Superior temporal gyrus (tissue), 1 donor: ENCODE data around the gene ZNF490.
A peak's percentile ranks its signal among the peaks of the same experiment; 100 is the strongest.
"Not testable (repeated sequence)": the region's sequence is repeated elsewhere in the genome, so short reads cannot be mapped to it uniquely, and the experiment has no call there.

Experiments used
- DNase-seq: peaks from one replicate; pipeline ENCODE4 v3.0.0-alpha.2; 2016; ENCODE audit errors: extremely low spot score

The ZNF490 gene

DNA sequence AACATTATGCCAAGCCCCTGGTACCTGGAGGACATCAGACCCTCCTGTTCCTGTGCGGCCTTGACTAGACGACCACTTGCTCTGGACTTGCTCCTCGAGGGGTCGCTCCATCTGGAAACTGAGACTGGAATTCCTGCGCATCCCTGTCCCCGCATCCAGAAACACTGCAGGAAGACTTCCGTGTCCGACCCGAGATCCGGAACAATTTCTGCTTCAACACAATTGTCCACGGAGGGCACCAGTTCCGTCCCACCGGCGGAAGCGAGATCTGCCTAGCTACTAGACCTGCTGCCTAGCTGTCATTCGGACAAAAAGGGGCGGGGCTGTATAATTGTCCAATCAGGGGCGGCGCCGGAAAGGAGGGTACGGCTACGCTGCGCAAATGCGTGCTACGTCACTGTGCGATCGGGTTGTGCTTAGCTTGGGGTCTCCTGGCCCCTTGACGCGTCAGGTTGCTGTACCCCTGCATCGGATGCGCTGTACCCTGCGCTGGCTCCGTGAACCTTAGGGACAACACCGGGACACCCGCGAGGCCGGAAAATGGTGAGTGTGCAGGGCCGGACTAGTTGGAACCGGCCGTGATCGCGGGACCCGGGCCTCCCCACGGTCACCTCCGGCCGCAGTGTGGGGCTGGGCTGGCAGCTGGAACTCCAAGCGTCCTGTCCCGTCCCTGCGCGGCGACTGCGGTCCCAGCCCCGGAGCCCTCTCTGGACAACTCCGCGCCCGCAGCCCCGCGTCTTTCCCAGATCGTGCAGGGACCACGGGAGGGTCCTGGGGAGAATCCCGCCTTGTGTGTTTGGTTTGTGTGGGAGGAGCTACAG lies at the start of gene ZNF490, which contains the start of gene ZNF791:
Gene ZNF490 (minus strand): TSS at position 274 of the 821 bp plus-strand sequence. CDS start 133 bp downstream, at position 141.
Gene ZNF791 (plus strand): TSS at position 381 of the 821 bp plus-strand sequence. CDS start 160 bp downstream, at position 541.
- DNase-seq: peak; percentile 99

- DNase-seq: no peak
Measured at GRCh38 chr19:12657966-12658365, 47.4 kb upstream of the ZNF490 start.

DNA sequence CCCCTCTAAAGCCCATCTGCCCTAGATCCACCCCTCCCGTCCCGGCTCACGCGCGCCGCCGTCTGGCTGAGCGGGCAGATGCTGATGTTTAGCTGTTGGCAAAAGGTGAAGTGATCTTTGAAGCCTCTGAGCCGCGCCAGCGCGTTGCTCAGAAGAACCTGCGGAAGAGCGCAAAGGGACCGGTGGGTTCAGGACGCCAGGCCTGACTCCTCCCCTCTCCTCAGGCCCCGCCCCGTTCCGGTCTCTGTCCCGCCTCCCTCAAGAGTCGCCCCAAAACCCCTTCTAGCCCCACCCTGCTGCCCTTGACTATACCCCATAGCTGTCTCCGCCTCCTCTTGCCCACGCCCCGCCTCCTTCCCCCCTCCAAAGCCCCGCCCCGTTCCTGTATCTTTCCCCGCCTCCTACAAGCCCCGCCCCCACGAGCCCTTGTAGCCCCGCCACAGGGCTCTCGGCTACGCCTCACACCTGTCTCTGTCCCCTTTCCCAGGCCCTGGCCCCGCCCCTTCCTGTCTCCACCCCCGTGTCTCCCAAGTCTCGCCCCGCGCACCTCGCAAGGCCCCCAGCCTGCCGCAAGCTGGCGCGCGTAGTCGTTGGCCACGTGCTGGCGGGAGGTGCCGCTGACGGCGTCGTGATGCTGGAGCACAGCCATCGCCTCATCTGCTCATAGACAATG lies 46.4 kb upstream of the ZNF490 start:
- DNase-seq: no peak

GRCh38 chr19:12655546-12655945 lies 44.9 kb upstream of the ZNF490 start:
- DNase-seq: no peak

- DNase-seq: no peak
Measured at GRCh38 chr19:12652219-12652618, 41.6 kb upstream of the ZNF490 start.

DNA sequence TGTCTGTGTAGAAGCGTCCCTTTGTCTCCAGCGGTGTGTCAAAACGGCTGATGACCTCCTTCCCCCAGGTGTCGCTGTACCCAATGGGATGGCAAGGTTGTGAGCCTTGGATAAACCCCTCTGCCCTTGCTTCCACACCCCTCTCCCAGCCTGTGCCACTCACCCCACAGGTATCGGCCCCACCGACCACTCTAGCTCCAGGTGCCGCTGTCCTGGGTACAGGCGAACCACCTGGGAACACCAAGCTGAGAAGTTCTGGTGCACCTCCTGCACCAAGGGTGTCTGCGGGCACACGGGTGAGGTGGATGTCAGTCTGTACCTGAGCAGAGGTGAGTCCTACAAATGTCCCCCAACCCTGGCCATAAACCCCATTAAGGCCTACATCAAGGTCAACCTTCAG lies 39.3 kb upstream of the ZNF490 start:
- DNase-seq: no peak

DNA sequence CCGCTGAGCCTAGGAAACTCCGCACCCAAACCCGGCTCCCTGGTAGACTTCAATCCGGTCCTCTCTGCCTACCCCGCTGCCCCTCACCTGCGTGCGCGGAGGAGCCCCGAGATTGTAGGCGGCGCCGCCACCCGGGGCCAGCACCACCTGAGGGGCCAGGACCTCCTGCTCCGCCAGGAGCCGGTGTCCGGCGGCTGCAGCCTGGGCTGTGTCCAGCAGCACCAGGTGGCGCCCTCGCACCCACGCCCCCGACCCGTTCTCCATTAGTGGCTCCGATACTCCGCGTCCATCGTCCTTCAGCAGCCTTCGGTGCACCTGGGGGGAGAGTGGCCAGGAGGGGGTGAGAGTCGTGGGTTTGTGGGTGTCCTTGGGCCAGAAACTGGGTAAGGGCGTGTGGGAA lies 37.5 kb upstream of the ZNF490 start:
- DNase-seq: no peak

DNA sequence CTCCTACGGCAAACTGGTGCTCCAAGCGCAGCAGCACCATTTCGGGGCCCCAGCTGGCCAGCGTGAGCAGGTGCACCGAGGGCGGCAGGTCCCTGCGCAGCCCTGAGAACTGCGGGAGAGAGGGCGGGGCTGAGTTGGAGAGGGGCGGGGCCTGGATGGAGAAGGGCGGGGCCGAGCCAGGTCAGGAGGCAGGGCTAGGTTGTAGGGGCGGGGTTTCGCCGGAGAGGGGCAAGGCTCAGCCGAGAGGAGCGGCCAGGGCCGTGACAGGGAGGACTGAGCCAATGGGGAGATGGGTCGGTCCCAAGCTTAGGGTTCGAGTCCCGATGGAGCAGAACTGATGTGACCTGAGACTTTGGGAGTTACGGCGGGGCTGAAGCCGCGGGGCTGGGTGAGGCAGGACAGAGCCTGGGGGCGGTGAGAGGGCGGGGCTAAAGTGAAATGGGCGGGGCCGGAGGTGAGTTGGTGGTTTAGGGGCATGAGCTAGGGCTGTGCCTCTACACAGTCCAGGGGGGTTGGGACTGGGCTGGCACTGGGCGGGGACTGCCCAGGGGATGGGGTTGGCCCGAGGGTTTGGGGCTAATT lies 37.0 kb upstream of the ZNF490 start:
- no peak for DNase-seq

GRCh38 chr19:12647047-12647446 lies 36.4 kb upstream of the ZNF490 start:
- no peak for DNase-seq

DNA sequence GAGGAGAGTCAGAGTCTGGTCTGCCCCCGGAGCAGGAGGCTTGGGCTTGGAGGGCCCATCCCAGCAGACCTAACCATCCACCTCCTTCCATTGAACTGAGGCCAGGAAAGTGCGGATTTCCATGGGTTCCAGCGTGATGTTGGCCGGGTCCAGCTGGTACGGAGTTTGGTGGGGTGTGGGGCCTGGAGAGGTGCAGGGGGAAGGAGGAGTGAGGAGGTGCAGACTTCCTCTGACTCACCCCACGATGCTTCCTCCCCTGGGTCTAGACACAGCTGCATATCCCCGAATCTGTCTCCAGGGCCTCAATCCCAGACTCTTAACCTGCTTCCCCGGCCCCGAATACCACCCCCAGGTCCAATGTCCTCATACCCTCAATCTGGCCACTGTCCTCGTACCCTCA lies 35.9 kb upstream of the ZNF490 start:
- DNase-seq: no peak

DNA sequence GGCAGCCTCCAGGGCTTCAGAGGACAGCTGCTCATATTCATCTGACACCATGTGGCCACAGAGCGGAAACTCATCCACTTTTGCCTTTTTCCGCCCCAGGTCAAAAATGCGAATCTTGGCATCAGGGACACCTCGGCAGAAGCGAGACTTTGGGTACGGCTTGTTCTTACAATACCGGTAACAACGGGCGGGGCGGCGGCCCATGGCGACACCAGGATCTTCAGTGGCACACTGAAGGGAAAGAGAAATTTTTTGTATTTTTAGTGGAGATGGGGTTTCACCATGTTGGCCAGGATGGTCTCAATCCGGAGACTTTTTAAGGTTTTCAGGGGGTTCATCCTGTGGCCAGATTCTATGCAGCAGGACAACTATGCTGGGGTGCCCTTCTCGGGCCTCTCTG lies 33.1 kb upstream of the ZNF490 start:
- DNase-seq: not testable (repeated sequence)

DNA sequence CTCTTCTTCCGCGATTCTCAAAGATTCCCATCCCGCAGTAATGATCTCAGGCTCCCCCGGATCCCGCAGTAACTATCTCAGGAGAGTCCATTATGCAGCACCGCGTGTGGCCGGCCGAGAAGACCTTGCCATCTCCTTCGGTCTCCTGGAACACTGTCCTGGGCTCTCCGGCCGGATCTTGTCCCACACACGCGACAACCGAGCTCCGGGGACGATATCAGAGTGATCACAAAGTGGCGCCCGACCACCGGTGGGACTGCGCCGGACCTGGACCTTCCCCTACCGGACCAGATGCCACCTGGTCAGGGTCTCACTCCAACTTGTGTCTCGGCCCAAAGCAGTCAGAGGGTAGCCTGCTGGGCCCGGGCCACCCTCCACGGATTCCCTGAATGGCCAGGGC lies 31.9 kb upstream of the ZNF490 start:
- DNase-seq: no peak

DNA sequence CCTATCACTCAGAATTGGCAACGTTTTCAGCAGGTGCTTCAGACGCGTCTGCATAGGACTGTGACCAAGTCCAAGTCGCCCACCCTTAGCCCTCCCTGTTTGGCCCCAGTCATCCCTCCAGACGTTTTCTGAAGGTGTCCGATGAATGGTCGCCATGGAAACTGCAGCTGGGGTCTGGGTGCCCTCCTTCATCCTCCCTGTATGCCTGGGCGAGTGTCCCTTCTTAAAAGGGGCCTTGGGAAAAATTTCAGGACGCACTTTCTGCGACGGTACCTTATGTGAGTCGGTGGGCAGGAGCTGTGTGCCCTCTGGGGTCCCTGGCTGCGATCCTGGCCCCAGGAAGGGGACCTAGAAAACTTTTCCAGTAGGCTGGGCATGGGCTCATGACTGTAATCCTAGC lies 30.8 kb upstream of the ZNF490 start:
- no peak for DNase-seq

DNA sequence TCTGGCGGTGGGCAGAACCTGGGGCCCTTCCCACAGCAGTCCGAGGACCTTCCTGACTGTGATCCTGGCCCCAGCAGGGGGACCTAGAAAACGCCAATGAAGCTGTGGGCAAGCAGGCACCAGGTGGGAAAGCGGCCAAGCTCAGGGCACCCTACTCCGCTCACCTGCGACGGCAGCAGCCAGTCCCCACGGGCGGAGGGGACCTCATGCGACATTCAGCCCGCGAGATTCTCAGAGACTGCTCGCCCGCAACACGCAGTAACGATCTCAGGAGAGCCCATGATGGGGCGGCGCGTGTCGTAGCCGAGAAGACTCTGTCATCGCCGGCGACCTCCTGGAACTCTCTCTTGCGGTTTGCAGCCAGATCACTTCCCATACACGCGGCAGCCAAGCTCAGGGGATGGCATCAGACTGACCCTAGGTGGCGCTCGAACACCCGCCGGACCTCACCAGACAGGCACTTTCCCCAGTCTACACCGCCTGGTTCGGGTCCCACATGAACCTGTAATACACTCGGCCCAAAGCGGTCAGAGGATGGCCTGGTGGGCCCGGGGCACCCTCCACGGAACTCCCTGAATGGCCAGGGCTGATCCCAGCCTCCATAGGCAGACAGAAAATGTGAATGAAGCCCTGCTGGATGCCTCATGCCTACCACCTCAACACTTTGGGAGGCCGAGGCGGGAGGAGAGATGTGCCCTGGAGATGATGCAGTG lies 29.4 kb upstream of the ZNF490 start:
- DNase-seq: peak; percentile 70

- no peak for DNase-seq
Measured at GRCh38 chr19:12638611-12639182, 28.1 kb upstream of the ZNF490 start.

- DNase-seq: no peak
Measured at GRCh38 chr19:12636631-12637030, 26.0 kb upstream of the ZNF490 start.

DNA sequence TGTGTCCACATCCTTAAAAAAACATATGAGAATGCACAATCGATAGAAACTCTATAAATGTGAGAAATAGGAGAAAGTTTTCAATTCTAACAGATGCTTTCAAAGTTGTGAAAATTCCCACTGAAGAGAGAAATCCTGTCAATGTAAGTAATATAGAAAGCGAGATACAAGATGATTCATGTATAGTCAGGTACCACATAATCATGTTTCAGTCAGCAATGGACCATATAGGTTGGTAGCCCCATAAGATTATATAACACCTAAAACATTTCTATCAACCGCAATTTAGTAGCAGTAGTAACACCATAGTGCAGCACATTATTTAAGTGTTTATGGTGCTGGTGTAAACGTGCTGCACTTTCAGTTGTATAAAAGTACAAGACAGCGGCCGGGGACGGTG lies 18.6 kb upstream of the ZNF490 start:
- no peak for DNase-seq

DNA sequence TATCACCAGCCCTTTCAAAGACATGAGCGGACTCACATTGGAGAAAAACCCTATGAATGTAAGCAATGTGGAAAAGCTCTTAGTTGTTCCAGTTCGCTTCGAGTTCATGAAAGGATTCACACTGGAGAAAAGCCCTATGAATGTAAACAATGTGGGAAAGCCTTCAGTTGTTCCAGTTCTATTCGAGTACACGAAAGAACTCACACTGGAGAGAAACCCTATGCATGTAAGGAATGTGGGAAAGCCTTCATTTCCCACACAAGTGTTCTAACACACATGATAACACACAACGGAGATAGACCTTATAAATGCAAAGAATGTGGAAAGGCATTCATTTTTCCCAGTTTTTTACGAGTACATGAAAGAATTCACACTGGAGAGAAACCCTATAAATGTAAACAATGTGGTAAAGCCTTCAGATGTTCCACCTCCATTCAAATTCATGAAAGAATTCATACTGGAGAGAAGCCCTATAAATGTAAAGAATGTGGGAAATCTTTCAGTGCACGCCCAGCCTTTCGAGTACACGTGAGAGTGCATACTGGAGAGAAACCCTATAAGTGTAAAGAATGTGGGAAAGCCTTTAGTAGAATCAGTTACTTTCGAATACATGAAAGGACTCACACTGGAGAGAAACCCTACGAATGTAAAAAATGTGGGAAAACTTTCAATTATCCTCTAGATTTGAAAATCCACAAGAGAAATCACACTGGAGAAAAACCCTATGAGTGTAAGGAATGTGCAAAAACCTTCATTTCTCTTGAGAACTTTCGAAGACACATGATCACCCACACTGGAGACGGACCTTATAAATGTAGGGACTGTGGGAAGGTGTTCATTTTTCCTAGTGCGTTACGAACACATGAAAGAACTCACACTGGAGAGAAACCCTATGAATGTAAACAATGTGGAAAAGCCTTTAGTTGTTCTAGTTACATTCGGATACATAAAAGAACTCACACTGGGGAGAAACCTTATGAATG lies 17.7 kb upstream of the ZNF490 start:
- DNase-seq: no peak

DNA sequence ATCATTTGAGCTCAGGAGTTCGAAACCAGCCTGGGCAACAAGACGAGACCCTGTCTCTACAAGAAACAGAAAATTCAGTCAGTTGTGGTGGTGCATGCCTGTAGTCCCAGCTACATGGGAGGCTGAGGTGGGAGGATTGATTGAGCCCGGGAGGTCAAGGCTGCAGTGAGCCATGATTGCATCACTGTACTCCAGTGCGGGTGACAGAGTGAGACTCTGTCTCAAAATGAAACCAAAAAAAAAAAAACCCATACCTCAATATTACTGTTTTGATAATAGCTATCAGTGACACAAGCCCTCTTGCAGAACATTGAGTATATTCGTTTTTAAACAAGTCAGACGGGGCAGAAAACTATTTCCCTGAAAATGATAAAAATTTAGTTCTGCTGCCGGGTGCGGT lies 16.3 kb upstream of the ZNF490 start:
- no peak for DNase-seq

DNA sequence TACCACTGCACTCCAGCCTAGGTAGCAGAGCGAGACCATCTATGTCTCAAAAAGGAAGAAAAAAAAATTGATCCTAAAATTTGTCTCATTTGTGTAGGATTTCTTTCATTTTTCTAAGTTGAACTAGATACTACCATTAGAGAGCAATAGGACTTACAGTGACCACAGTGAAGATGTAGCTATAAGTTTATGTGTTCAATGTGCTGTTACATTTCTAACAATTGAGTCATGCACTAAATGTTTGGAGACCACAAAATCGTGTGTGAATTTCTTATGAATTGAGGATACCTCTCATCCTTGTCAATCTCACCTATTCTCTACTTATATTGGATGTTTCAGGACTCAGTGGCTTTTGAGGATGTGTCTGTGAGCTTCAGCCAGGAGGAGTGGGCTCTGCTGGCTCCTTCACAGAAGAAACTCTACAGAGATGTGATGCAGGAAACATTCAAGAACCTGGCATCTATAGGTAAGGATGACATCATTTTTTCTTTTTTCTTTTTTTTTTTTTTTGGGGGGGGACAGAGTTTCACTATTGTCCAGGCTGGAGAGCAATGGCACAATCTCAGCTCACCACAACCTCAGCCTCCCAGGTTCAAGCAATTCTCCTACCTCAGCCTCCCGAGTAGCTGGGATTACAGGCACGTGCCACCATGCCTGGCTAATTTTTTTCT lies 12.9 kb upstream of the ZNF490 start:
- DNase-seq: no peak
